ENCODE measurements around the gene PPIP5K2.

Gene PPIP5K2

DNA sequence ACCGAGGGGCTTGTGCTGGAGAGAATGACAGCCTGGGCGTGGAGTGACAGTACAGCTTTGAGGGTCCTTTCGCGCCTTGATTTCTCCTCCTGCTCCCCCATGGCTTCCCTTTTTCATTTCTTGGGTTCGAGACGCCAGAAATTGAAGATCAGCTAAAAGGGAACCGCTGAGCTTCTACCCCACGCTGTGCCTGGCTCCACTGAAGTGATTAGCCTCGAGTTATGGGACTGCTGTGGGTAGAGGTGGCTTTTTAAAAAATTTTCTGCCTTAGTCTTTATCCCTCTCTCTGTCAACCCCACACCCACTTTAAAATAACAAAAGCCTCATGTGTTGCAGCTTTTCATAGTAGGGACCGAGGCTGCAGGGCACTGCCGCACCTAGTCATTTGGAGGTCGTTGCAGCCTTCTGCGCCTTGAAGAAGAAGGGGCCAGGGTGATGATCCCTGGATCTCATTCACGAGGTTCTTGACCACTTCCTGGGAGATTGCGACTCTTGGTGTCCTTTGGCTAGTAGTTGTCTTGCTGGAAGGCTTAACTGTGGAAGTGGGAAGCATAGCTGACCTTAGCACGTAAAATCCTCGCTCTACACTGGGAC is 603 bp downstream of the PPIP5K2 start:
- peak overlapping the region; percentile 66 for H3K4me3 ChIP-seq (ENCODE audit: low read depth, low read length)
- TF ChIP-seq, protein P1, sequence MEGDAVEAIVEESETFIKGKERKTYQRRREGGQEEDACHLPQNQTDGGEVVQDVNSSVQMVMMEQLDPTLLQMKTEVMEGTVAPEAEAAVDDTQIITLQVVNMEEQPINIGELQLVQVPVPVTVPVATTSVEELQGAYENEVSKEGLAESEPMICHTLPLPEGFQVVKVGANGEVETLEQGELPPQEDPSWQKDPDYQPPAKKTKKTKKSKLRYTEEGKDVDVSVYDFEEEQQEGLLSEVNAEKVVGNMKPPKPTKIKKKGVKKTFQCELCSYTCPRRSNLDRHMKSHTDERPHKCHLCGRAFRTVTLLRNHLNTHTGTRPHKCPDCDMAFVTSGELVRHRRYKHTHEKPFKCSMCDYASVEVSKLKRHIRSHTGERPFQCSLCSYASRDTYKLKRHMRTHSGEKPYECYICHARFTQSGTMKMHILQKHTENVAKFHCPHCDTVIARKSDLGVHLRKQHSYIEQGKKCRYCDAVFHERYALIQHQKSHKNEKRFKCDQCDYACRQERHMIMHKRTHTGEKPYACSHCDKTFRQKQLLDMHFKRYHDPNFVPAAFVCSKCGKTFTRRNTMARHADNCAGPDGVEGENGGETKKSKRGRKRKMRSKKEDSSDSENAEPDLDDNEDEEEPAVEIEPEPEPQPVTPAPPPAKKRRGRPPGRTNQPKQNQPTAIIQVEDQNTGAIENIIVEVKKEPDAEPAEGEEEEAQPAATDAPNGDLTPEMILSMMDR (IDR thresholded peaks at IDR 0.05; ENCODE audit: low read depth, low read length, missing control alignments) = no peak
- DNase-seq (ENCODE audit: low read depth) = no peak

DNA sequence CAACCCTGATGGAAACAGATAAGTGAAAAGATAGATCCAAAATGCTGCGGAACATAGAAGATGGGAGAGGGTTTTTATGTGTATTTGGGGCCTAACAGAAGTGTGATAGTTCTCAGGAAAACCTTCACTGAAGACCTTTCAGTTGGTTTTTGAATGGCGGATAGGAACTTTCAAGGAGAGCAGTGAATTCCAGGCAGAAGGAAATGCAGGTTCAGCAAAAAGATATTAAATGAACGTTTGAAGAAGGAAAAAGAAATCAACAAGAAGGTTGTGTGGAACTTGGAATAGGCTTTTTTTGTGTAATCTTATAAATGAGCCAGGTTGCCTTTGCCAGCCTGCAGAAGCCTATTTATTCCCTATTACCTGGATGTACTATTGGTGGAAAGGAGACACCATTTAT is 2.1 kb downstream of the PPIP5K2 start:
- no peak for DNase-seq (ENCODE audit: low read depth)
- H3K4me3 ChIP-seq (ENCODE audit: low read depth, low read length) = no peak overlapping the region
- TF ChIP-seq, protein P1 (IDR thresholded peaks at IDR 0.05; ENCODE audit: low read depth, low read length, missing control alignments) = no peak

DNA sequence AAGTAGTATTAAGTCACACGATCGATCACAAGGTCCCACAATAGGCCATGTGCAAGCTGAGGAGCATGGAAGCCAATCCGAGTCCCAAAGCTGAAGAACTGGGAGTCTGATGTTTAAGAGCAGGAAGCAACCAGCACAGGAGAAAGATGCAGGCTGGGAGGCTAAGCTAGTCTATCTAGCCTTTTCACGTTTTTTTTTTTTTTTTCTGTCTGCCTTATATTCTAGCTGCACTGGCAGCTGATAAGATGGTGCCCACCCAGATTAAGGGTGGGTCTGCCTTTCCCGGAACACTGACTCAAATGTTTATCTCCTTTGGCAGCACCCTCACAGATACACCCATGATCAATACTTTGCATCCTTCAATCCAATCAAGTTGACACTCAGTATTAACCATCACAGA is 6.5 kb downstream of the PPIP5K2 start:
- TF ChIP-seq, protein P1 (IDR thresholded peaks at IDR 0.05; ENCODE audit: low read depth, low read length, missing control alignments) = no peak
- no peak overlapping the region for H3K4me3 ChIP-seq (ENCODE audit: low read depth, low read length)
- DNase-seq (ENCODE audit: low read depth) = no peak

DNA sequence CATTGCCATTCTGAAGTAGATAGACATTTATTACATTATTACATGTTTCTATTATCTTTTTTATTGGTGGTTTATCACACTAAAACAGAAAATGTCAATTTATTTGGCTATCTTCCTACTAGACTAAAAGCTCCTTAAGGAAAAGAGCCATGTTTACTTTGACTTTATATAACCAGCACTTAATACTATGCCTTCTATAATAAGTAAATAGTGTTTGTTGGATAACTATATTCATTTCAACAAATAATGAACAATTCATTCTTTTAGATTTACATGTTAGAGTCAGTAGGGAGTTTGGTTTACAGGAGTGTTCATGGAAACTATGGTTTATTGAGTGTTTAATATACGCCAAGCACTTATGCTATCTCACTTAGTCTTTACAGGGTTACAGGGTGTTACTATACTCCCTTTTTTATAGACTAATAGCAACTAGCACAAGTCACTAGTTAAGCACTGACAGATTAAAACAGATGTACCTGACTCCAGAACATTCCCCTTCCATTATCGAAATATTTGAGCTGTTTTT is 7.3 kb downstream of the PPIP5K2 start:
- no peak overlapping the region for H3K4me3 ChIP-seq (ENCODE audit: low read depth, low read length)
- DNase-seq (ENCODE audit: low read depth) = no peak
- TF ChIP-seq, protein P1 (IDR thresholded peaks at IDR 0.05; ENCODE audit: low read depth, low read length, missing control alignments) = no peak

DNA sequence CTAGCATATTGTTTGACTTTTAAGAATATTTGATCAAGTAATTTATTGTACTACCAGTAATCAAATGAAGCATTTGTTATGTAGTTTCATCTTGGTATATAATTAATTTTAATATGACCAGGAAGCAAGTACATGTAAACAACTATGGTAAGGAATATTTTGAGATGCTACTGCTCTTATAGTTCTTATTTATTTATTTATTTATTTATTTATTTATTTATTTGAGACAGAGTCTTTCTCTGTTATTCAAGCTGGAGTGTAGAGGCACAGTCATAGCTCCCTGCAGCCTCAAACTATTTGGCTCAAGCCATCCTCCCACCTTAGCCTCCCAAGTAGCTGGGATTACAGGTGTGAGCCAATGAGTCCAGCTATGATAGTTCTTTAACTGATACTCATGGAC is 8.1 kb downstream of the PPIP5K2 start:
- DNase-seq (ENCODE audit: low read depth) = no peak
- no peak overlapping the region for H3K4me3 ChIP-seq (ENCODE audit: low read depth, low read length)
- TF ChIP-seq, protein P1 (IDR thresholded peaks at IDR 0.05; ENCODE audit: low read depth, low read length, missing control alignments) = no peak

DNA sequence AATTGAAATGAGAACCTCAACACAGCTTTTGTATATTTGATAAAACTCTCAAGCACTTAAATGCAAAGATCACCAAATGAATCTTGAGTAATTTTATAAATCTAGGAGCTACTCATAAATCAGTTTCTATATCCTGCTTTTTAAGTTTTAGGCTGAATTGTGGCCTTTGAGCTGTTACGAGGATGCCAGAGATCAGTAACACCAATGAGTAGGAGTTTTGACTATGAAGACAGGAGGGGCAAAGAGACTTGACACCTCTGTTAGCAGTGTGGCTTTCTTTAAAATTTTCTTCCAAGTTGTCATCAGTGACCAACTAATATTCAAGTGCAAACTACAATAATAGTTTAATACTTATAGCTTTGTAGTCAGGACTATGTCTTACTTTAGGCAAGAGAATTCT is 12.6 kb downstream of the PPIP5K2 start:
- DNase-seq (ENCODE audit: low read depth) = no peak
- no peak overlapping the region for H3K4me3 ChIP-seq (ENCODE audit: low read depth, low read length)
- TF ChIP-seq, protein P1 (IDR thresholded peaks at IDR 0.05; ENCODE audit: low read depth, low read length, missing control alignments) = no peak

DNA sequence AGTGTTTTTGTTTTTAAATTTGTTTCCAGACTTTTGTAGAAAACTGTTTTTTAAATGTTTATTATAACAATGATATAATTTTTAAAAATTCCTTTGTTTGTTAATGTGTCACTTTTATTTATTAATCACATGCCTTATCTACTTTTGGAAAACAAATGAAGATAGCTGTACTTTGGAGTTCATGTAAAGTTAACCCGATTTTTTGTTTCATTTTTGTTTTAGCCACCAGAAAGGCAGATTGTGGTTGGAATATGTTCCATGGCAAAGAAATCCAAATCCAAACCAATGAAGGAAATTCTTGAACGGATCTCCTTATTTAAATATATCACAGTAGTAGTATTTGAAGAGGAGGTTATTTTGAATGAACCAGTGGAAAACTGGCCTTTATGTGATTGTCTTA is 13.1 kb downstream of the PPIP5K2 start:
- no peak for DNase-seq (ENCODE audit: low read depth)
- TF ChIP-seq, protein P1 (IDR thresholded peaks at IDR 0.05; ENCODE audit: low read depth, low read length, missing control alignments) = no peak
- no peak overlapping the region for H3K4me3 ChIP-seq (ENCODE audit: low read depth, low read length)

Measured in GM12864 (cell line).